ENCODE results near the gene OR9Q1.

OR9Q1 gene

DNA sequence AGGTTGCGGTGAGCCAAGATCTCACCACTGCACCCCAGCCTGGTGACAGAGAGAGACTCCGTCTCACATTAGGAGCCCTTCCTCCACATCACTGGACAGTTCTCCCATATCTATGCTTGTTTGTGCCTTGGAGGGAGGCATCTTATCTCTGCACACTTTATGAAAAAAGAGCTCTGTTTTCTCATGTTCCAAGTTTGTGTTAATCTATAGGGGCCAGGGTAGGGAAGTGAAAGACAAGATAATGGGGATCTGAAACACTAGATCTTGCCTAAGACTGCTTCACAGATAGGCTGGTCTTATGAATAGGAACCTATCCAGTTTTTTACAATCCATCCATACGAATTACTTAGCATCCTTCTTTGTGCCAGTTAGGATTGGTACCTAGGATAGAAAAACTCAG lies 24.1 kb downstream of the OR9Q1 start:
- TF ChIP-seq, protein P1, sequence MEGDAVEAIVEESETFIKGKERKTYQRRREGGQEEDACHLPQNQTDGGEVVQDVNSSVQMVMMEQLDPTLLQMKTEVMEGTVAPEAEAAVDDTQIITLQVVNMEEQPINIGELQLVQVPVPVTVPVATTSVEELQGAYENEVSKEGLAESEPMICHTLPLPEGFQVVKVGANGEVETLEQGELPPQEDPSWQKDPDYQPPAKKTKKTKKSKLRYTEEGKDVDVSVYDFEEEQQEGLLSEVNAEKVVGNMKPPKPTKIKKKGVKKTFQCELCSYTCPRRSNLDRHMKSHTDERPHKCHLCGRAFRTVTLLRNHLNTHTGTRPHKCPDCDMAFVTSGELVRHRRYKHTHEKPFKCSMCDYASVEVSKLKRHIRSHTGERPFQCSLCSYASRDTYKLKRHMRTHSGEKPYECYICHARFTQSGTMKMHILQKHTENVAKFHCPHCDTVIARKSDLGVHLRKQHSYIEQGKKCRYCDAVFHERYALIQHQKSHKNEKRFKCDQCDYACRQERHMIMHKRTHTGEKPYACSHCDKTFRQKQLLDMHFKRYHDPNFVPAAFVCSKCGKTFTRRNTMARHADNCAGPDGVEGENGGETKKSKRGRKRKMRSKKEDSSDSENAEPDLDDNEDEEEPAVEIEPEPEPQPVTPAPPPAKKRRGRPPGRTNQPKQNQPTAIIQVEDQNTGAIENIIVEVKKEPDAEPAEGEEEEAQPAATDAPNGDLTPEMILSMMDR (conservative IDR thresholded peaks at IDR 0.05; ENCODE audit: control insufficient read depth, insufficient read depth, low read depth, low read length), result no peak
- DNase-seq (ENCODE audit: low read depth), result no peak
- H3K4me3 ChIP-seq (ENCODE audit: control insufficient read depth, low read depth, low read length), result no peak overlapping the region

DNA sequence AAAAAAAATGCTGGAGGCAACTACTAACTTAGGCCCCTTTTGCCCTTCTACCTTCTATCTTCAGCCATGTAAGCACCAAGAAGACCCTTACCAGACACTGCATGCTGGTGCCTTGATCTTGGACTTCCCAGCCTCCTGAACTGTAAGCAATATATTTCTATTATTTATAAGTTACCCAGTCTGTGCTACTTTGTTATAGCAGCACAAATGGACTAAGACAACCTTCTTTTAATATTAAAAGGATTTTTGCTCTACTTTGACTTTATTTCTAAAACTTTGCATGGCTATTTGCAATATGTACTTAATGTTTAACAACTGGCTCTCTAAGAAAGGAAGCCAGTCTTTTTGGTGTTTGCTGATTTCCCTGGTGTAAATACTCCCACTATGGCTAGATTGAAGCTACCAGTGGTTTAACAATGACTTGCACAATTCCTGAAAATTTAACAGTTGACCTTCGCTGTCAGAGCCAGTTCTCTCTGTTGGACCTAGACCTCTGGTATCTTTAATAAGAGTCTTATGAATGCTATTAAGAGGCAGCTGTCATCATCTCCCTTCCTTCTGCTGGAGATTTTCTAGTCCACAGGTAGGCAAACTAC lies 32.2 kb downstream of the OR9Q1 start:
- no peak for DNase-seq (ENCODE audit: low read depth)
- TF ChIP-seq, protein P1 (conservative IDR thresholded peaks at IDR 0.05; ENCODE audit: control insufficient read depth, insufficient read depth, low read depth, low read length), result no peak
- no peak overlapping the region for H3K4me3 ChIP-seq (ENCODE audit: control insufficient read depth, low read depth, low read length)

DNA sequence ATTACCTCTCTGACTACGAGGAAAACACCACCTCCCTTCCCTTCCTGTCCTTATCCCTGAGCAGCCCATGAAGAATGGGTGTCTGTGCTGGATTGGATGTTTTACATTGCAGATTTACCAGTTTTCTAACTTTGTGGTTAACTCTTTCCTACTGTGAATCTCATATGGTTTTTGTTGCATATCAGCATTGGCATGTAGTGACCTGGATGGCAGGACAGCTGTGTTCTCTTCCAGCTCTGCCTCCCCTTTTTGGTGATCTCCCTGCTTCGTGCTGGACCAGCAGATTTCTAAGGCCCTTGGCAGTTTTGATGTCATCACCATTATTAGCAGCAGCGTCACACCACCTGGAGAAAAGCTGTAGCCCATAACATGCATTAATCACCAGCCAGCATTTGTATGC lies 33.8 kb downstream of the OR9Q1 start:
- DNase-seq (ENCODE audit: low read depth), result peak; percentile 4
- TF ChIP-seq, protein P1 (conservative IDR thresholded peaks at IDR 0.05; ENCODE audit: control insufficient read depth, insufficient read depth, low read depth, low read length), result no peak
- H3K4me3 ChIP-seq (ENCODE audit: control insufficient read depth, low read depth, low read length), result no peak overlapping the region

DNA sequence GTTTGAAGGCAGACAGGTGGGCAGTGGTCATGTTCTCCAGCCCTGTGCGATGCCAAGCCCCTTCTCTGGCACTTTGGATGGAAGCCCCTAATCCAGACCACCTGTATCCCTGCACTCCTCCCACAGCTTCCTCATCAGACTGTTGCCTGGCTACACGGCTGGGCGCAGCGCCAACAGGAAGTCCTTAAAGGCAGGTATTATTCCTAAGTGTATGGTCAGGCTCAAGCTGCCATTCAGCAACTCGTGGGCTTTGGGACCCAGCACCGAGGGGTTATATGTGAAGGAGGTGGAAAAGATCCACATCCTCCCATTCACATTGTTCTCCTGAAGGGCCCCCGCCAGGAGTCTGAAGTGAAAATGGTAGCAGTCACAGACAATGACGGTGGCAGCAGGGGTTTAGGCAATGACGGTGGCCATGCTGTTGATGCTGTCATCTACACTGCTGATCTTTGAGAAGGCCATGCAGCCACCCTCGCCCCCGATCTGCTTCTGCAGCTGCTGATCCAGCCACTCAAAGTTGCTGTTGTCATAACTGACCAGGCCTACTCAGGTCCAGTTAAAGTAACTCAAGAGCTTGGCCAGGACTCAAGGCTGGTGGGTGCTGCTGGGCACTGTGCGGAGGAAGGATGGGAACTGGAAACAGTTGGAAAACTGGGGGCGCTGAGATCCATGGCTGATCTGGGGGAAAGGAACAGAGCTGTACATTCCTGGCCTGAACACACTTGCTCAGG lies 34.8 kb downstream of the OR9Q1 start:
- TF ChIP-seq, protein P1 (conservative IDR thresholded peaks at IDR 0.05; ENCODE audit: control insufficient read depth, insufficient read depth, low read depth, low read length), result no peak
- H3K4me3 ChIP-seq (ENCODE audit: control insufficient read depth, low read depth, low read length), result no peak overlapping the region
- no peak for DNase-seq (ENCODE audit: low read depth)

DNA sequence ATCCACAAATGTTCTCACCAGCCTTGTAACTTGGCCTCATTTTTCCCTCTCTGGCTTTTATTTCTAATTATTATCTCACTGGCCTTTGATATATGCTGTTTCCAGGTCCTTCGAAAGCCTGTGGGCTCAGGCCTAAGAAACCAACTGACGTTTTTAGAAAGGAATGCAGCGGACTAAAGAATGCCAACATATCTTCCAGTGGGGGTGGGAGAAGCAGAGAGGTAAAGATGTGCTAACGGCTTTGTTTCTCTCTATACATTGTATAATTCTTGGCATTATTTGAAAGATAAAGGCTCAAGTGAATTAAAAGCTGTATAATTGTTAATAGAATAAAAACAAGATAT lies 35.3 kb downstream of the OR9Q1 start:
- DNase-seq (ENCODE audit: low read depth), result peak; percentile 81
- no peak overlapping the region for H3K4me3 ChIP-seq (ENCODE audit: control insufficient read depth, low read depth, low read length)
- TF ChIP-seq, protein P1 (conservative IDR thresholded peaks at IDR 0.05; ENCODE audit: control insufficient read depth, insufficient read depth, low read depth, low read length), result no peak

DNA sequence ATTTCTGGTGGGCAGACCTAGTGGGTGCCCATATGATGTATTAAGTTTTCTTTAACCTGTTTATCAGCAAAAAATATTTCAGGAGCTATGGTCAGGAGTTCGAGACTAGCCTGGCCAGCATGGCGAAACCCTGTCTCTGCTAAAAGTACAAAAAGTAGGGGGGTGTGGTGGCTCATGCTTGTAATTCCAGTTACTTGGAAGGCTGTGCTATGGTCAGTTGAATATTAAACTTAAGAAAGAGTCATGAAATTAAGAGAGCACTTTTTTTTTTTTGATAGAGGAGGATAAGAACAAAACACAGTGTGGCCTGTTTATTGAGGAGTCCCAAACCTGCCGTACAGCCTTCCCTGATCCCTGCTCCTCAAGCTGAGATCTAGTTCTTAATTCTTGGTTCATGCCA lies 36.9 kb downstream of the OR9Q1 start:
- TF ChIP-seq, protein P1 (conservative IDR thresholded peaks at IDR 0.05; ENCODE audit: control insufficient read depth, insufficient read depth, low read depth, low read length), result no peak
- no peak overlapping the region for H3K4me3 ChIP-seq (ENCODE audit: control insufficient read depth, low read depth, low read length)
- DNase-seq (ENCODE audit: low read depth), result no peak

All from fibroblast of mammary gland (primary cell).